MCF 10A (cell line): ENCODE measurements around the gene SFXN4. TPM values are rescaled to one million over a fixed set of nuclear protein-coding genes. Genes with fewer than 3 reads are reported as not detected.

Experiments
- BruUV-seq: library from RNA; stranded (reverse); fragments of 400-500 nt; replicated peaks from 2 replicates; lab custom pipeline; 2021; lab: Mats Ljungman, UMichigan
- CTCF ChIA-PET: fragments of 300-600 bp; sonication (Branson Sonifier 250); formaldehyde crosslinking; extraction: SDS; loops from one replicate; lab custom pipeline; 2021; ENCODE audit warnings: antibody characterized with exemption, inconsistent platforms; lab: Yijun Ruan, JAX
- POLR2A ChIA-PET: fragments of 300-600, 350-650 bp; sonication (Branson Sonifier 250); formaldehyde crosslinking; extraction: SDS; loops from one replicate; lab custom pipeline; 2020; ENCODE audit warnings: antibody characterized with exemption, inconsistent platforms; lab: Yijun Ruan, JAX
- DNase-seq: peaks from one replicate; pipeline ENCODE4 v3.0.0-alpha.2; 2018; ENCODE audit not compliant: unreplicated experiment
- H3K27ac Mint-ChIP-seq: one replicate; pipeline ENCODE4 v1.8.0; 2022; ENCODE audit warnings: mild to moderate bottlenecking, low read depth, mixed read lengths; ENCODE audit not compliant: unreplicated experiment
- H3K27me3 Mint-ChIP-seq: one replicate; pipeline ENCODE4 v1.8.0; 2022; ENCODE audit warnings: mixed read lengths; ENCODE audit not compliant: insufficient read depth, unreplicated experiment
- H3K36me3 Mint-ChIP-seq: one replicate; pipeline ENCODE4 v1.8.0; 2022; ENCODE audit warnings: mild to moderate bottlenecking, moderate library complexity, mixed read lengths; ENCODE audit not compliant: insufficient read depth, unreplicated experiment
- H3K4me1 Mint-ChIP-seq: one replicate; pipeline ENCODE4 v1.8.0; 2022; ENCODE audit warnings: mixed read lengths; ENCODE audit not compliant: insufficient read depth, unreplicated experiment
- H3K4me3 Mint-ChIP-seq: one replicate; pipeline ENCODE4 v1.8.0; 2022; ENCODE audit warnings: mild to moderate bottlenecking, moderate library complexity, mixed read lengths; ENCODE audit not compliant: unreplicated experiment
- H3K9me3 Mint-ChIP-seq: one replicate; pipeline ENCODE4 v1.8.0; 2022; ENCODE audit warnings: mixed read lengths; ENCODE audit not compliant: unreplicated experiment
- intact Hi-C: fragments of 100-400 bp; cut with micrococcal nuclease; formaldehyde crosslinking; loops from 2 replicates; pipeline ENCODE4 v1.14.1; 2022
- total RNA-seq: library from RNA; stranded (reverse); gene quantifications from 2 replicates; pipeline ENCODE4 v1.2.3, GENCODE V29; 2022
- TF ChIP-seq, protein P1 (sequence below): fragments of 200-600 bp; IDR thresholded peaks from one replicate; pipeline ENCODE4 v1.8.0; 2022; ENCODE audit warnings: antibody characterized with exemption, mild to moderate bottlenecking; ENCODE audit not compliant: unreplicated experiment

Gene SFXN4
- total RNA-seq, 1 experiment from 2014 or later: 44.7 TPM

GRCh38 chr10:119166564-119166963, 1.1 kb upstream of the SFXN4 start:
- Mint-ChIP-seq H3K36me3 (peaks cover 73% of the 10 kb centered on the region), H3K27me3 (no peaks in the 10 kb centered on the region), H3K4me1 (peaks cover 7% of the 10 kb centered on the region), H3K9me3 (no peaks in the 10 kb centered on the region), H3K27ac (peak overlapping the region; percentile 90), H3K4me3 (peak overlapping the region; percentile 82)
- ChIA-PET POLR2A (interaction anchor here (3.2 kb wide), 1 partner anchor 88 kb away, joined by 19 read pairs; the partner anchor contains the start of gene EIF3A), CTCF (no interaction called here)
- TF ChIP-seq, protein P1, sequence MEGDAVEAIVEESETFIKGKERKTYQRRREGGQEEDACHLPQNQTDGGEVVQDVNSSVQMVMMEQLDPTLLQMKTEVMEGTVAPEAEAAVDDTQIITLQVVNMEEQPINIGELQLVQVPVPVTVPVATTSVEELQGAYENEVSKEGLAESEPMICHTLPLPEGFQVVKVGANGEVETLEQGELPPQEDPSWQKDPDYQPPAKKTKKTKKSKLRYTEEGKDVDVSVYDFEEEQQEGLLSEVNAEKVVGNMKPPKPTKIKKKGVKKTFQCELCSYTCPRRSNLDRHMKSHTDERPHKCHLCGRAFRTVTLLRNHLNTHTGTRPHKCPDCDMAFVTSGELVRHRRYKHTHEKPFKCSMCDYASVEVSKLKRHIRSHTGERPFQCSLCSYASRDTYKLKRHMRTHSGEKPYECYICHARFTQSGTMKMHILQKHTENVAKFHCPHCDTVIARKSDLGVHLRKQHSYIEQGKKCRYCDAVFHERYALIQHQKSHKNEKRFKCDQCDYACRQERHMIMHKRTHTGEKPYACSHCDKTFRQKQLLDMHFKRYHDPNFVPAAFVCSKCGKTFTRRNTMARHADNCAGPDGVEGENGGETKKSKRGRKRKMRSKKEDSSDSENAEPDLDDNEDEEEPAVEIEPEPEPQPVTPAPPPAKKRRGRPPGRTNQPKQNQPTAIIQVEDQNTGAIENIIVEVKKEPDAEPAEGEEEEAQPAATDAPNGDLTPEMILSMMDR: no peak
- intact Hi-C loops: no loop called here
- no peak for DNase-seq
- no TSS peak for BruUV-seq

DNA sequence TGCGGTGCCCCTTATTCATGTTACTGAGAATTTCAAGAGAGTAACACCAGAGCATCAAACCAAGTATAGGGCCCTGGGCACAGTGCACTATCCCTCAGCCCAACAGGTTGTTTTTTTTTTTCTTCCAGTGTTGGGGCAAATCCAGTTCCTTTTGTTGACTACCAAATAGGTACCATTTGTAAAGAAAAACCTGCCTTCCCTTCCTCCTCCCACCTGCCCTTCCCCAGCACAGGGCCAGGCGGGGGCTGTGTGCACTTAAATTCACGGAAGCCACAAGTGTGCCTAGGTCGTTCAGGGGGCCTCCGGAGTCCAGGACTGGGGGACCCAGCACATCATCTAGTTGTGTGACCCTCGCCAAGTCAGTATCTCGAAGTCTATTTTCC, 595 bp upstream of the SFXN4 start:
- TF ChIP-seq, protein P1: no peak
- H3K4me3 Mint-ChIP-seq: peak overlapping the region; percentile 82
- peaks cover 7% of the 10 kb centered on the region for H3K4me1 Mint-ChIP-seq
- intact Hi-C loops: no loop called here
- CTCF ChIA-PET: no interaction called here
- no peak for DNase-seq
- POLR2A ChIA-PET: interaction anchor here (1.7 to 3.2 kb wide), 3 partner anchors 10 to 87 kb away, joined by 8 to 19 read pairs (median 8); partner anchors contain the start of gene EIF3A
- H3K27me3 Mint-ChIP-seq: no peaks in the 10 kb centered on the region
- H3K36me3 Mint-ChIP-seq: peaks cover 73% of the 10 kb centered on the region
- peak overlapping the region; percentile 90 for H3K27ac Mint-ChIP-seq
- no TSS peak for BruUV-seq
- H3K9me3 Mint-ChIP-seq: no peaks in the 10 kb centered on the region

DNA sequence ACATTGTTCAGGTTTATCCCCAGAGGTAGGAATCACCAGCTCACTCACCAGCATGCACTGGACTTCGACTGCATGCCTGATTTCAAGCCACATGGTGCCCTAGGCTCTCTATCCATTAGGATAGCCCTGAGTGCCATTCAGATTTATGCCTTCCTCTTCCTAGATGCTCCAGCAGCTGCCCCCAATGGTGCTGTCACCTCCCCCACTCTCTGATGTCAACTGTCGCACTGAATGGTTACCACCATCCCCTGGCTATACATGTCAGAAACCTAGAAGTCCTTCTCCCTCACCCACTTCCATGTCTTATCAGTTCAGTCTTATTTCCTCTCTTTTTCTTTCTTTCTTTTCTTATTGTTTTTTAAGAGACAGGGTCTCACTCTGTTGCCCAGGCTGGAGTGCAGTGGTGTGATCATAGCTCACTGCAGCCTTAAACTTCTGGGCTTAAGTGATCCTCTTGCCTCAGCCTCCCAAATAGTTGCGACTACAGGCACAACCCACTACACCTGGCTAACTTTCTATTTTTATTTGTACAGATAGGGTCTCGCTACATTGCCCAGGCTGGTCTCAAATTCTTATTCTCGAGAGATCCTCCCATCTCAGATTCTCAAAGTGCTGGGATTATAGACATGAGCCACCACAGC, 2.9 kb downstream of the SFXN4 start:
- no TSS peak for BruUV-seq
- no peaks in the 10 kb centered on the region for H3K27me3 Mint-ChIP-seq

More for the DNA sequence above, 2.9 kb downstream of the SFXN4 start:
- Mint-ChIP-seq H3K4me1 (peaks cover 7% of the 10 kb centered on the region), H3K9me3 (no peaks in the 10 kb centered on the region), H3K36me3 (peaks cover 74% of the 10 kb centered on the region), H3K27ac (peak overlapping the region; percentile 2), H3K4me3 (no peak overlapping the region)
- TF ChIP-seq, protein P1: no peak
- no peak for DNase-seq
- ChIA-PET CTCF (no interaction called here), POLR2A (interaction anchor here (1.1 kb wide), 1 partner anchor 709 kb away, joined by 3 read pairs; no protein-coding TSS in a partner anchor)
- intact Hi-C loops: no loop called here
